ENCODE data around the gene SLC2A1. TPM values are rescaled to one million over a fixed set of nuclear protein-coding genes. Genes with fewer than 3 reads are reported as not detected.

Gene SLC2A1
- 253 TPM for polyA plus RNA-seq (2013, experiment 1 of 2)
- polyA plus RNA-seq (2013, experiment 2 of 2) = 262 TPM

- Histone ChIP-seq H3K4ac (ENCODE audit: low read depth, low read length) (peak within 1 kb of the TSS; percentile 18), H2BK5ac (ENCODE audit: low read length) (peak within 1 kb of the TSS; percentile 52), H3K23ac (ENCODE audit: low read length) (no peak within 1 kb of the TSS), H4K8ac (ENCODE audit: low read depth, low read length) (no peak within 1 kb of the TSS), H3K18ac (ENCODE audit: low read length) (peak within 1 kb of the TSS; percentile 86), H3K36me3 (ENCODE audit: control insufficient read depth, insufficient read depth, low read length) (no peaks in the 10 kb centered on the region), H4K5ac (ENCODE audit: low read length) (no peak within 1 kb of the TSS), H3K9ac (ENCODE audit: low read length) (peak within 1 kb of the TSS; percentile 86), H3K4me1 (ENCODE audit: control insufficient read depth, low read depth, low read length) (peaks cover 21% of the 10 kb centered on the region), H2AK5ac (ENCODE audit: low read length) (no peak within 1 kb of the TSS), H3K4me3 (ENCODE audit: low read length) (peak within 1 kb of the TSS; percentile 86), H2BK15ac (replicated peaks; ENCODE audit: low read depth) (no peak within 1 kb of the TSS), H3K27me3 (ENCODE audit: insufficient read depth, low read length, poor library complexity) (no peaks in the 10 kb centered on the region), H2BK120ac (ENCODE audit: low read depth, low read length) (no peak within 1 kb of the TSS), H3K79me1 (ENCODE audit: low read length) (peaks cover 3% of the 10 kb centered on the region), H3K4me2 (ENCODE audit: low read length) (peak within 1 kb of the TSS; percentile 65), H3K79me2 (ENCODE audit: control insufficient read depth, insufficient read depth, low read length) (peaks cover 50% of the 10 kb centered on the region), H3K27ac (ENCODE audit: low read depth, low read length) (peak within 1 kb of the TSS; percentile 84), H3K56ac (ENCODE audit: low read length) (peak within 1 kb of the TSS; percentile 92)
- DNase-seq = peak; percentile 97
- WGBS (ENCODE audit: extremely low coverage, insufficient coverage, low lambda C conversion rate) = no CpG with 5 or more reads among the region's 87 CpGs
Measured at GRCh38 chr1:42958488-42959319, at the start of gene SLC2A1. TSS of gene SLC2A1 (minus strand) at chr1:42958868. CDS start at chr1:42958651, 217 bp downstream.

DNA sequence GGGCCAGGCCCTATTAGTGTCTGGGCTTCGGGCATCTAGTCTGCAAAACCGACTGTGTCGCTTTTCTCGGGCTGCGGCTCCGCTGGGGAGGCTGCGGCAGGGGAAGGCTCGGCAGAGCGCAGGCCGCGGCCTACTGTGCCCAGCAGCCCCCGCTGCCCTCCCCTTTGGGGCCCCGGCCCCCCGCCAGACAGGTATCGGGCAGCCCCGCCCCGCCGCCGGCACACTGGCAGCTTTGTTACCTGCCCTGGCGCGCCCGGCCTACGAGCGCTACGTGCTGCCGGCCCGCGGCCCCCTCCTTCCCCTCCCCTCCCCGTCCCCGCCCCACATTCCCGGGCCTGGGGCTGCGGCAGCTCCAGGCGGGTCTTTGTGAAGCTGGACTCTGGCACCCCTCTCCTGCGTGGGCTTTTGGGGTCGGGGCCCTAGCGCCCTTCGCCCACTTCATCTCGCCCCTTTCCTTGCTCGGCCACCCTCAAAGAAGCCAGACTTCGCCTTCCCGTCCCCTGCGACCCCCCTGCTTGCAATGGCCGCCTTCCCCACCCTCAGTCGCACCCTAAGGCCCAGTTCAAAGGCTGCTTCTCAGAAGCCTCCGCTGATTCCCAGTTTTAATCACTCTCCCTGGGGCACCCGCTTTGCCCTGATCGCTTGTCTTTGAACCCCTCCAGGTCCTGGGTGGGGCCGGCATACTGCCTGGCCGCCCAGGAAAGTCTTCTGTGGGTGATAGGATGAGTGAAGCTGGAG, 48.9 kb upstream of the SLC2A1 start:
- H3K27me3 ChIP-seq (ENCODE audit: insufficient read depth, low read length, poor library complexity) = no peaks in the 10 kb centered on the region
- H2BK15ac ChIP-seq (replicated peaks; ENCODE audit: low read depth) = no peak overlapping the region
- H3K23ac ChIP-seq (ENCODE audit: low read length) = no peak overlapping the region
- peak overlapping the region; percentile 71 for H3K9ac ChIP-seq (ENCODE audit: low read length)
- H3K79me1 ChIP-seq (ENCODE audit: low read length) = no peaks in the 10 kb centered on the region
- no CpG with 5 or more reads among the region's 49 CpGs for WGBS (ENCODE audit: extremely low coverage, insufficient coverage, low lambda C conversion rate)
- H2BK120ac ChIP-seq (ENCODE audit: low read depth, low read length) = peak overlapping the region; percentile 92
- peaks cover 17% of the 10 kb centered on the region for H3K4me1 ChIP-seq (ENCODE audit: control insufficient read depth, low read depth, low read length)
- H3K4ac ChIP-seq (ENCODE audit: low read depth, low read length) = peak overlapping the region; percentile 95
- DNase-seq = peak; percentile 76
- H3K79me2 ChIP-seq (ENCODE audit: control insufficient read depth, insufficient read depth, low read length) = no peaks in the 10 kb centered on the region
- H4K5ac ChIP-seq (ENCODE audit: low read length) = no peak overlapping the region
- H3K18ac ChIP-seq (ENCODE audit: low read length) = peak overlapping the region; percentile 98
- no peak overlapping the region for H3K4me3 ChIP-seq (ENCODE audit: low read length)
- peak overlapping the region; percentile 86 for H2AK5ac ChIP-seq (ENCODE audit: low read length)
- no peaks in the 10 kb centered on the region for H3K36me3 ChIP-seq (ENCODE audit: control insufficient read depth, insufficient read depth, low read length)
- H3K56ac ChIP-seq (ENCODE audit: low read length) = peak overlapping the region; percentile 91
- no peak overlapping the region for H3K4me2 ChIP-seq (ENCODE audit: low read length)
- peak overlapping the region; percentile 69 for H4K8ac ChIP-seq (ENCODE audit: low read depth, low read length)
- peak overlapping the region; percentile 98 for H2BK5ac ChIP-seq (ENCODE audit: low read length)
- peak overlapping the region; percentile 98 for H3K27ac ChIP-seq (ENCODE audit: low read depth, low read length)

GRCh38 chr1:43005460-43006361, 47.0 kb upstream of the SLC2A1 start:
- no CpG with 5 or more reads among the region's 18 CpGs for WGBS (ENCODE audit: extremely low coverage, insufficient coverage, low lambda C conversion rate)

GRCh38 chr1:43004587-43005459, 46.2 kb upstream of the SLC2A1 start:
- Histone ChIP-seq H3K9ac (ENCODE audit: low read length) (no peak overlapping the region), H2BK15ac (replicated peaks; ENCODE audit: low read depth) (no peak overlapping the region), H2BK120ac (ENCODE audit: low read depth, low read length) (no peak overlapping the region), H3K4me3 (ENCODE audit: low read length) (no peak overlapping the region), H3K27ac (ENCODE audit: low read depth, low read length) (no peak overlapping the region), H4K8ac (ENCODE audit: low read depth, low read length) (no peak overlapping the region), H3K27me3 (ENCODE audit: insufficient read depth, low read length, poor library complexity) (no peaks in the 10 kb centered on the region), H2BK5ac (ENCODE audit: low read length) (no peak overlapping the region), H3K79me2 (ENCODE audit: control insufficient read depth, insufficient read depth, low read length) (no peaks in the 10 kb centered on the region), H3K4me1 (ENCODE audit: control insufficient read depth, low read depth, low read length) (peaks cover 17% of the 10 kb centered on the region), H3K36me3 (ENCODE audit: control insufficient read depth, insufficient read depth, low read length) (no peaks in the 10 kb centered on the region), H4K5ac (ENCODE audit: low read length) (no peak overlapping the region), H3K23ac (ENCODE audit: low read length) (no peak overlapping the region), H3K18ac (ENCODE audit: low read length) (no peak overlapping the region), H3K4ac (ENCODE audit: low read depth, low read length) (no peak overlapping the region), H3K56ac (ENCODE audit: low read length) (peak overlapping the region; percentile 40), H2AK5ac (ENCODE audit: low read length) (peak overlapping the region; percentile 66), H3K79me1 (ENCODE audit: low read length) (no peaks in the 10 kb centered on the region), H3K4me2 (ENCODE audit: low read length) (no peak overlapping the region)
- no CpG with 5 or more reads among the region's 9 CpGs for WGBS (ENCODE audit: extremely low coverage, insufficient coverage, low lambda C conversion rate)
- no peak for DNase-seq

More at GRCh38 chr1:43005460-43006361, 47.0 kb upstream of the SLC2A1 start:
- no peak overlapping the region for H4K5ac ChIP-seq (ENCODE audit: low read length)
- H3K9ac ChIP-seq (ENCODE audit: low read length) = peak overlapping the region; percentile 12
- peak overlapping the region; percentile 57 for H2AK5ac ChIP-seq (ENCODE audit: low read length)
- peak; percentile 61 for DNase-seq
- H3K23ac ChIP-seq (ENCODE audit: low read length) = peak overlapping the region; percentile 7
- peak overlapping the region; percentile 69 for H2BK5ac ChIP-seq (ENCODE audit: low read length)
- no peak overlapping the region for H2BK15ac ChIP-seq (replicated peaks; ENCODE audit: low read depth)
- H3K79me2 ChIP-seq (ENCODE audit: control insufficient read depth, insufficient read depth, low read length) = no peaks in the 10 kb centered on the region
- no peak overlapping the region for H3K27ac ChIP-seq (ENCODE audit: low read depth, low read length)
- H4K8ac ChIP-seq (ENCODE audit: low read depth, low read length) = no peak overlapping the region
- H3K36me3 ChIP-seq (ENCODE audit: control insufficient read depth, insufficient read depth, low read length) = no peaks in the 10 kb centered on the region
- H3K4me2 ChIP-seq (ENCODE audit: low read length) = no peak overlapping the region
- no peaks in the 10 kb centered on the region for H3K27me3 ChIP-seq (ENCODE audit: insufficient read depth, low read length, poor library complexity)
- no peak overlapping the region for H3K4me3 ChIP-seq (ENCODE audit: low read length)
- H3K4ac ChIP-seq (ENCODE audit: low read depth, low read length) = peak overlapping the region; percentile 46
- peak overlapping the region; percentile 70 for H3K56ac ChIP-seq (ENCODE audit: low read length)
- no peaks in the 10 kb centered on the region for H3K79me1 ChIP-seq (ENCODE audit: low read length)
- peak overlapping the region; percentile 34 for H3K18ac ChIP-seq (ENCODE audit: low read length)
- H3K4me1 ChIP-seq (ENCODE audit: control insufficient read depth, low read depth, low read length) = peaks cover 17% of the 10 kb centered on the region
- H2BK120ac ChIP-seq (ENCODE audit: low read depth, low read length) = peak overlapping the region; percentile 14

GRCh38 chr1:43002766-43003165, 44.1 kb upstream of the SLC2A1 start:
- H3K27me3 ChIP-seq (ENCODE audit: insufficient read depth, low read length, poor library complexity) = no peaks in the 10 kb centered on the region
- no peak overlapping the region for H3K4me3 ChIP-seq (ENCODE audit: low read length)
- no peak overlapping the region for H3K18ac ChIP-seq (ENCODE audit: low read length)
- no peak overlapping the region for H2BK120ac ChIP-seq (ENCODE audit: low read depth, low read length)
- no peak overlapping the region for H3K4me2 ChIP-seq (ENCODE audit: low read length)
- H3K56ac ChIP-seq (ENCODE audit: low read length) = no peak overlapping the region
- H2AK5ac ChIP-seq (ENCODE audit: low read length) = no peak overlapping the region
- H3K23ac ChIP-seq (ENCODE audit: low read length) = no peak overlapping the region
- no peak overlapping the region for H2BK15ac ChIP-seq (replicated peaks; ENCODE audit: low read depth)
- no peaks in the 10 kb centered on the region for H3K36me3 ChIP-seq (ENCODE audit: control insufficient read depth, insufficient read depth, low read length)
- H3K27ac ChIP-seq (ENCODE audit: low read depth, low read length) = no peak overlapping the region
- H3K4ac ChIP-seq (ENCODE audit: low read depth, low read length) = no peak overlapping the region
- no peak overlapping the region for H4K8ac ChIP-seq (ENCODE audit: low read depth, low read length)
- no peak overlapping the region for H4K5ac ChIP-seq (ENCODE audit: low read length)
- H3K9ac ChIP-seq (ENCODE audit: low read length) = no peak overlapping the region
- H3K4me1 ChIP-seq (ENCODE audit: control insufficient read depth, low read depth, low read length) = peaks cover 8% of the 10 kb centered on the region
- no peaks in the 10 kb centered on the region for H3K79me2 ChIP-seq (ENCODE audit: control insufficient read depth, insufficient read depth, low read length)
- no CpG with 5 or more reads among the region's 1 CpG for WGBS (ENCODE audit: extremely low coverage, insufficient coverage, low lambda C conversion rate)
- no peaks in the 10 kb centered on the region for H3K79me1 ChIP-seq (ENCODE audit: low read length)
- no peak for DNase-seq
- H2BK5ac ChIP-seq (ENCODE audit: low read length) = no peak overlapping the region

Data from mesendoderm (in vitro differentiated cells).